ENCODE data around the gene FASTKD2. TPM values are rescaled to one million over a fixed set of nuclear protein-coding genes. Genes with fewer than 3 reads are reported as not detected.

The FASTKD2 gene
- total RNA-seq, 2 experiments from 2014 or later: 24.9 to 25.7 TPM

- Histone ChIP-seq H3K36me3 (ENCODE audit: insufficient read depth, low read length) (no peaks in the 10 kb centered on the region), H3K27ac (ENCODE audit: low read depth in 1 of 2, low read length in 2 of 2) (no peak overlapping the region), H3K4me1 (ENCODE audit: insufficient read depth, low read length) (no peaks in the 10 kb centered on the region), H3K4me3 (ENCODE audit: low read length) (no peak overlapping the region), H3K9me3 (ENCODE audit: control insufficient read depth in 1 of 2, insufficient read depth in 1 of 2, low read length in 2 of 2) (no peaks in the 10 kb centered on the region), H3K27me3 (ENCODE audit: control insufficient read depth in 1 of 2, insufficient read depth in 2 of 2, low read length in 2 of 2) (no peaks in the 10 kb centered on the region)
- no peak for DNase-seq
- no peak for TF ChIP-seq CTCF (IDR thresholded peaks at IDR 0.05)
- ChIA-PET POLR2A (no interaction called here), CTCF (no interaction called here)
- no peak overlapping the region for H3K27ac Mint-ChIP-seq
- H3K4me1 Mint-ChIP-seq (ENCODE audit: low read depth): no peaks in the 10 kb centered on the region
- H3K27me3 Mint-ChIP-seq: no peaks in the 10 kb centered on the region
- intact Hi-C loops (cut with DNase I, micrococcal nuclease): no loop called here
- H3K9me3 Mint-ChIP-seq: no peaks in the 10 kb centered on the region
- H3K4me3 Mint-ChIP-seq: no peak overlapping the region
- H3K36me3 Mint-ChIP-seq (ENCODE audit: low read depth): no peaks in the 10 kb centered on the region
- ATAC-seq (ENCODE audit: poor library complexity): no peak
Measured at GRCh38 chr2:206837775-206838174, 72.4 kb downstream of the FASTKD2 start.

- DNase-seq: no peak
- no peaks in the 10 kb centered on the region for H3K27me3 Mint-ChIP-seq
Measured at GRCh38 chr2:206838690-206839089, 73.3 kb downstream of the FASTKD2 start.

GRCh38 chr2:206840999-206841398, 75.6 kb downstream of the FASTKD2 start:
- H3K27ac ChIP-seq (ENCODE audit: low read depth in 1 of 2, low read length in 2 of 2): no peak overlapping the region
- Mint-ChIP-seq H3K27ac (no peak overlapping the region), H3K27me3 (no peaks in the 10 kb centered on the region), H3K4me3 (no peak overlapping the region), H3K9me3 (no peaks in the 10 kb centered on the region), H3K36me3 (ENCODE audit: low read depth) (no peaks in the 10 kb centered on the region), H3K4me1 (ENCODE audit: low read depth) (no peaks in the 10 kb centered on the region)
- TF ChIP-seq CTCF (IDR thresholded peaks at IDR 0.05): no peak
- POLR2A ChIA-PET: interaction anchor here (0.6 kb wide), 1 partner anchor 33 kb away, joined by 4 read pairs; no protein-coding TSS in a partner anchor
- intact Hi-C loops (cut with DNase I, micrococcal nuclease): no loop called here
- H3K27me3 ChIP-seq (ENCODE audit: control insufficient read depth in 1 of 2, insufficient read depth in 2 of 2, low read length in 2 of 2): no peaks in the 10 kb centered on the region
- no peak overlapping the region for H3K4me3 ChIP-seq (ENCODE audit: low read length)
- ATAC-seq (ENCODE audit: poor library complexity) (no peak), DNase-seq (no peak)
- H3K9me3 ChIP-seq (ENCODE audit: control insufficient read depth in 1 of 2, insufficient read depth in 1 of 2, low read length in 2 of 2): no peaks in the 10 kb centered on the region
- CTCF ChIA-PET: no interaction called here
- no peaks in the 10 kb centered on the region for H3K36me3 ChIP-seq (ENCODE audit: insufficient read depth, low read length)
- no peaks in the 10 kb centered on the region for H3K4me1 ChIP-seq (ENCODE audit: insufficient read depth, low read length)

More at GRCh38 chr2:206838690-206839089, 73.3 kb downstream of the FASTKD2 start:
- Histone ChIP-seq H3K4me3 (ENCODE audit: low read length) (no peak overlapping the region), H3K27me3 (ENCODE audit: control insufficient read depth in 1 of 2, insufficient read depth in 2 of 2, low read length in 2 of 2) (no peaks in the 10 kb centered on the region), H3K9me3 (ENCODE audit: control insufficient read depth in 1 of 2, insufficient read depth in 1 of 2, low read length in 2 of 2) (no peaks in the 10 kb centered on the region), H3K27ac (ENCODE audit: low read depth in 1 of 2, low read length in 2 of 2) (no peak overlapping the region), H3K36me3 (ENCODE audit: insufficient read depth, low read length) (no peaks in the 10 kb centered on the region), H3K4me1 (ENCODE audit: insufficient read depth, low read length) (no peaks in the 10 kb centered on the region)
- no peaks in the 10 kb centered on the region for H3K4me1 Mint-ChIP-seq (ENCODE audit: low read depth)
- ATAC-seq (ENCODE audit: poor library complexity): no peak
- H3K4me3 Mint-ChIP-seq: no peak overlapping the region
- no peaks in the 10 kb centered on the region for H3K36me3 Mint-ChIP-seq (ENCODE audit: low read depth)
- POLR2A ChIA-PET: no interaction called here
- no peak overlapping the region for H3K27ac Mint-ChIP-seq
- no peak for TF ChIP-seq CTCF (IDR thresholded peaks at IDR 0.05)
- CTCF ChIA-PET: no interaction called here
- intact Hi-C loops (cut with DNase I, micrococcal nuclease): no loop called here
- H3K9me3 Mint-ChIP-seq: no peaks in the 10 kb centered on the region

Small RNAs within 50 kb of the gene (microRNA-seq; reads per million reads assigned to microRNA genes)
- gene MIR3130-1 (ENCODE audit: borderline microRNAs expressed, borderline replicate concordance) (not detected), gene MIR3130-2 (ENCODE audit: borderline microRNAs expressed, borderline replicate concordance) (not detected)

Other genes starting within 250 kb of the FASTKD2 start
- gene FAM237A, start 123.1 kb upstream of the FASTKD2 start, total RNA-seq: not detected
- gene DYTN, start 47.2 kb upstream of the FASTKD2 start, total RNA-seq: not detected
- gene MDH1B, start 278 bp upstream of the FASTKD2 start, total RNA-seq: under 1 TPM; 0.25 to 0.31 TPM
- gene CPO, start 173.9 kb downstream of the FASTKD2 start, total RNA-seq: not detected

Data from CD4-positive, alpha-beta T cell (primary cell).